ENCODE data around the gene MAPK8.

MAPK8 gene

GRCh38 chr10:48332166-48332870 lies 25.8 kb downstream of the MAPK8 start:
- TF ChIP-seq CTCF (IDR thresholded peaks at IDR 0.05; ENCODE audit: low read depth, low read length, missing control alignments), result no peak
- no peak for DNase-seq (ENCODE audit: low read depth)
- H3K4me3 ChIP-seq (ENCODE audit: low read depth, low read length), result no peak overlapping the region

GRCh38 chr10:48332871-48333216 lies 26.4 kb downstream of the MAPK8 start:
- no peak for TF ChIP-seq CTCF (IDR thresholded peaks at IDR 0.05; ENCODE audit: low read depth, low read length, missing control alignments)
- no peak for DNase-seq (ENCODE audit: low read depth)
- no peak overlapping the region for H3K4me3 ChIP-seq (ENCODE audit: low read depth, low read length)

- no peak overlapping the region for H3K4me3 ChIP-seq (ENCODE audit: low read depth, low read length)
- no peak for TF ChIP-seq CTCF (IDR thresholded peaks at IDR 0.05; ENCODE audit: low read depth, low read length, missing control alignments)
- DNase-seq (ENCODE audit: low read depth), result no peak
Measured at GRCh38 chr10:48333856-48334255, 27.4 kb downstream of the MAPK8 start.

GRCh38 chr10:48335788-48336187 lies 29.3 kb downstream of the MAPK8 start:
- DNase-seq (ENCODE audit: low read depth), result no peak
- no peak for TF ChIP-seq CTCF (IDR thresholded peaks at IDR 0.05; ENCODE audit: low read depth, low read length, missing control alignments)
- no peak overlapping the region for H3K4me3 ChIP-seq (ENCODE audit: low read depth, low read length)

GRCh38 chr10:48336978-48337599 lies 30.6 kb downstream of the MAPK8 start:
- no peak overlapping the region for H3K4me3 ChIP-seq (ENCODE audit: low read depth, low read length)
- peak; percentile 47 for DNase-seq (ENCODE audit: low read depth)
- TF ChIP-seq CTCF (IDR thresholded peaks at IDR 0.05; ENCODE audit: low read depth, low read length, missing control alignments), result no peak

GRCh38 chr10:48340734-48341133 lies 34.3 kb downstream of the MAPK8 start:
- no peak for TF ChIP-seq CTCF (IDR thresholded peaks at IDR 0.05; ENCODE audit: low read depth, low read length, missing control alignments)
- no peak for DNase-seq (ENCODE audit: low read depth)
- H3K4me3 ChIP-seq (ENCODE audit: low read depth, low read length), result no peak overlapping the region

- no peak overlapping the region for H3K4me3 ChIP-seq (ENCODE audit: low read depth, low read length)
- TF ChIP-seq CTCF (IDR thresholded peaks at IDR 0.05; ENCODE audit: low read depth, low read length, missing control alignments), result no peak
- no peak for DNase-seq (ENCODE audit: low read depth)
Measured at GRCh38 chr10:48343106-48343505, 36.6 kb downstream of the MAPK8 start.
